HCT116 (cell line): Measurements from ENCODE around the gene PRC1. TPM values are rescaled to one million over a fixed set of nuclear protein-coding genes. Genes with fewer than 3 reads are reported as not detected.

Experiments
- ATAC-seq: fragments of 200-7000 bp; cut with Tn5 transposase; 2 replicates; pipeline ENCODE4 v1.9.1; 2020; ENCODE audit warnings: mild to moderate bottlenecking, moderate library complexity
- BruUV-seq: library from RNA; stranded (reverse); fragments of 400-500 nt; replicated peaks from 2 replicates; lab custom pipeline; 2021; lab: Mats Ljungman, UMichigan
- CTCF ChIA-PET: fragments of 300-600 bp; sonication (Branson Sonifier 250); formaldehyde crosslinking; loops from one replicate; lab custom pipeline; 2021; ENCODE audit warnings: antibody characterized with exemption; lab: Charles Lee
- POLR2A ChIA-PET: fragments of 300-600, 350-600 bp; sonication (Branson Sonifier 250); formaldehyde crosslinking; loops from one replicate; lab custom pipeline; 2021; ENCODE audit warnings: antibody characterized with exemption; lab: Charles Lee
- RAD21 ChIA-PET, 2 experiments: fragments of 300-600 bp; sonication (Branson Sonifier 250); formaldehyde crosslinking; loops; one replicate each; lab custom pipeline; 2023; ENCODE audit warnings: low total read pairs in 2 of 2; ENCODE audit not compliant: uncharacterized antibody in 2 of 2, unreplicated experiment in 2 of 2, low non-redundant PET in 1 of 2; lab: Charles Lee
- DNase-seq: peaks from one replicate; pipeline ENCODE4 v3.0.0-alpha.2; 2010; ENCODE audit warnings: low read depth, low spot score
- H2AFZ ChIP-seq: fragments of 200-600 bp; shearing (Covaris generic), sonication (generic); 2 replicates; pipeline ENCODE4 v1.6.1; 2017; ENCODE audit warnings: low read depth, mixed run types, mixed read lengths, antibody characterized with exemption, low read length; ENCODE audit not compliant: poor library complexity, severe bottlenecking
- H3K27ac ChIP-seq: 2 replicates; pipeline ENCODE4 v1.5.1; 2012; ENCODE audit warnings: low read depth, low read length
- H3K27me3 ChIP-seq: fragments of 200-600 bp; sonication (generic); 2 replicates; pipeline ENCODE4 v1.6.1; 2016; ENCODE audit warnings: mixed run types, low read length, mixed read lengths; ENCODE audit not compliant: insufficient read depth
- H3K36me3 ChIP-seq, 2 experiments: fragments of 200-500 bp in 1 of 2; fragments of 200-600 bp in 1 of 2; sonication (Bioruptor generic) in 1 of 2; sonication (generic) in 1 of 2; 2 replicates each; pipeline versions ENCODE4 v1.5.1 to v1.6.1; 2014 to 2016; ENCODE audit warnings: low read length in 2 of 2, inconsistent platforms in 1 of 2, mixed read lengths in 1 of 2, mixed run types in 1 of 2; ENCODE audit not compliant: insufficient read depth in 2 of 2, control insufficient read depth in 1 of 2
- H3K4me1 ChIP-seq, 2 experiments: fragments of 200-600 bp in 1 of 2; sonication (generic) in 1 of 2; 2 replicates each; pipeline versions ENCODE4 v1.5.1 to v1.6.1; 2012 to 2017; ENCODE audit warnings: low read length in 2 of 2, inconsistent platforms in 1 of 2, mild to moderate bottlenecking in 1 of 2, mixed read lengths in 1 of 2, mixed run types in 1 of 2, moderate library complexity in 1 of 2; ENCODE audit not compliant: insufficient read depth in 2 of 2, control insufficient read depth in 1 of 2
- H3K4me2 ChIP-seq: fragments of 200-600 bp; sonication (generic); 2 replicates; pipeline ENCODE4 v1.6.1; 2017; ENCODE audit warnings: mixed run types, low read length, mixed read lengths
- H3K4me3 ChIP-seq, 2 experiments: fragments of 200-600 bp in 1 of 2; sonication (generic) in 1 of 2; replicated peaks in 1 of 2; 2 replicates each; pipeline ENCODE4 v1.5.1; 2011 to 2016; ENCODE audit warnings: low read length in 2 of 2, control low read depth in 1 of 2, low read depth in 1 of 2, mild to moderate bottlenecking in 1 of 2, mixed read lengths in 1 of 2, mixed run types in 1 of 2
- H3K79me2 ChIP-seq: fragments of 200-600 bp; sonication (generic); 2 replicates; pipeline ENCODE4 v1.6.1; 2017; ENCODE audit warnings: mild to moderate bottlenecking, mixed run types, low read length, moderate library complexity, mixed read lengths; ENCODE audit not compliant: insufficient read depth
- H3K9ac ChIP-seq: fragments of 200-600 bp; sonication (generic); 2 replicates; pipeline ENCODE4 v1.6.1; 2016; ENCODE audit warnings: low read length, mixed read lengths
- H3K9me2 ChIP-seq: fragments of 200-600 bp; sonication (generic), shearing (Covaris generic); 2 replicates; pipeline ENCODE4 v1.6.1; 2017; ENCODE audit warnings: mixed run types, mild to moderate bottlenecking, moderate library complexity; ENCODE audit not compliant: insufficient read depth
- H3K9me3 ChIP-seq, 2 experiments: fragments of 200-500 bp in 1 of 2; fragments of 200-600 bp in 1 of 2; sonication (Bioruptor generic) in 1 of 2; sonication (generic) in 1 of 2; 2 replicates each; pipeline ENCODE4 v1.6.1; 2014 to 2017; ENCODE audit warnings: low read length in 2 of 2, mixed read lengths in 2 of 2, inconsistent platforms in 1 of 2, low read depth in 1 of 2, mild to moderate bottlenecking in 1 of 2, mixed run types in 1 of 2, moderate library complexity in 1 of 2; ENCODE audit not compliant: control insufficient read depth in 1 of 2, insufficient read depth in 1 of 2
- H4K20me1 ChIP-seq: fragments of 200-600 bp; sonication (generic), shearing (Covaris generic); 2 replicates; pipeline ENCODE4 v1.6.1; 2017; ENCODE audit warnings: mixed run types, mild to moderate bottlenecking, moderate library complexity; ENCODE audit not compliant: insufficient read depth
- CBX3 ChIP-seq: IDR thresholded peaks from 2 replicates; pipeline ENCODE4 v1.6.1; 2012; ENCODE audit warnings: low read depth
- CEBPB ChIP-seq: IDR thresholded peaks from 2 replicates; pipeline ENCODE4 v1.6.1; 2012; ENCODE audit warnings: low read depth
- EGR1 ChIP-seq: IDR thresholded peaks from 2 replicates; pipeline ENCODE4 v1.6.1; 2012; ENCODE audit warnings: low read depth
- EZH2 ChIP-seq: fragments of 200-600 bp; sonication (generic); IDR thresholded peaks from 2 replicates; pipeline ENCODE4 v1.6.1; 2017; ENCODE audit warnings: antibody characterized with exemption, mixed run types
- SIN3A ChIP-seq: IDR thresholded peaks from 2 replicates; pipeline ENCODE4 v1.6.1; 2012; ENCODE audit warnings: low read depth
- SP1 ChIP-seq: IDR thresholded peaks from 2 replicates; pipeline ENCODE4 v1.6.1; 2012; ENCODE audit warnings: low read depth
- ZNF274 ChIP-seq: fragments of 200-500 bp; sonication (Bioruptor generic); IDR thresholded peaks from 2 replicates; pipeline ENCODE4 v1.6.1; 2014; ENCODE audit warnings: mild to moderate bottlenecking, low read depth, low read length, inconsistent platforms
- intact Hi-C: fragments of 100-400 bp; cut with micrococcal nuclease; formaldehyde crosslinking; loops from 2 replicates; pipeline ENCODE4 v1.10.0; 2022
- total RNA-seq: library from RNA; stranded (reverse); gene quantifications from one replicate; pipeline ENCODE4 v1.2.1, GENCODE V29; 2021; ENCODE audit not compliant: unreplicated experiment
- TF ChIP-seq, protein P1 (sequence below): IDR thresholded peaks from 2 replicates; pipeline ENCODE4 v1.6.1; 2012; ENCODE audit warnings: low read depth
- TF ChIP-seq, protein P2 (sequence below): IDR thresholded peaks from 2 replicates; pipeline ENCODE4 v1.6.1; 2012

Gene PRC1
- total RNA-seq, 1 experiment from 2014 or later: 186 TPM

DNA sequence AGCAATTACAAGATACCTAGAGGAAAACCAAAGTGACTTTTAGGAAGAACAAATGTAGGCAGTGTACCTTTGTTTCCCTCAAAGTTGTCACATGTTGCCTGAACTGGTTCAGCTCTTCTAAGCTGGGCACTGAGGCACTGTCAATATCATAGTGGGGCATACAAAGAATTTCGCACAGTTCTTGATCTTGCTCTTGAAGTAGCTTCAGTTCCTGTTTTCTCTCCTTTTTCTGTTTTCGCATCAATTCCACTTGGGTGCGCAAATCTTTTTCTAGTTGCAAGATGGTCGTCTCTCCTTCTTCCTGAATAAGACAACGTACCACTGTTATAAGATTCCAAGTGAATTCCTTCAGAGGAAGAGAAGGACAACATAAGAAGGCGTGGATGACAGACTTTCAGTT is 12.7 kb downstream of the PRC1 start:
- H3K27ac ChIP-seq: no peak overlapping the region
- H3K4me2 ChIP-seq: no peak overlapping the region
- no peak overlapping the region for H3K9ac ChIP-seq
- POLR2A ChIA-PET: no interaction called here
- H3K4me3 ChIP-seq: no peak overlapping the region
- intact Hi-C loops: no loop called here
- TF ChIP-seq SIN3A (no peak), CBX3 (no peak), ZNF274 (no peak), EGR1 (no peak), SP1 (no peak), CEBPB (no peak), EZH2 (no peak)
- TF ChIP-seq, protein P1, sequence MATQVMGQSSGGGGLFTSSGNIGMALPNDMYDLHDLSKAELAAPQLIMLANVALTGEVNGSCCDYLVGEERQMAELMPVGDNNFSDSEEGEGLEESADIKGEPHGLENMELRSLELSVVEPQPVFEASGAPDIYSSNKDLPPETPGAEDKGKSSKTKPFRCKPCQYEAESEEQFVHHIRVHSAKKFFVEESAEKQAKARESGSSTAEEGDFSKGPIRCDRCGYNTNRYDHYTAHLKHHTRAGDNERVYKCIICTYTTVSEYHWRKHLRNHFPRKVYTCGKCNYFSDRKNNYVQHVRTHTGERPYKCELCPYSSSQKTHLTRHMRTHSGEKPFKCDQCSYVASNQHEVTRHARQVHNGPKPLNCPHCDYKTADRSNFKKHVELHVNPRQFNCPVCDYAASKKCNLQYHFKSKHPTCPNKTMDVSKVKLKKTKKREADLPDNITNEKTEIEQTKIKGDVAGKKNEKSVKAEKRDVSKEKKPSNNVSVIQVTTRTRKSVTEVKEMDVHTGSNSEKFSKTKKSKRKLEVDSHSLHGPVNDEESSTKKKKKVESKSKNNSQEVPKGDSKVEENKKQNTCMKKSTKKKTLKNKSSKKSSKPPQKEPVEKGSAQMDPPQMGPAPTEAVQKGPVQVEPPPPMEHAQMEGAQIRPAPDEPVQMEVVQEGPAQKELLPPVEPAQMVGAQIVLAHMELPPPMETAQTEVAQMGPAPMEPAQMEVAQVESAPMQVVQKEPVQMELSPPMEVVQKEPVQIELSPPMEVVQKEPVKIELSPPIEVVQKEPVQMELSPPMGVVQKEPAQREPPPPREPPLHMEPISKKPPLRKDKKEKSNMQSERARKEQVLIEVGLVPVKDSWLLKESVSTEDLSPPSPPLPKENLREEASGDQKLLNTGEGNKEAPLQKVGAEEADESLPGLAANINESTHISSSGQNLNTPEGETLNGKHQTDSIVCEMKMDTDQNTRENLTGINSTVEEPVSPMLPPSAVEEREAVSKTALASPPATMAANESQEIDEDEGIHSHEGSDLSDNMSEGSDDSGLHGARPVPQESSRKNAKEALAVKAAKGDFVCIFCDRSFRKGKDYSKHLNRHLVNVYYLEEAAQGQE: no peak
- TF ChIP-seq, protein P2, sequence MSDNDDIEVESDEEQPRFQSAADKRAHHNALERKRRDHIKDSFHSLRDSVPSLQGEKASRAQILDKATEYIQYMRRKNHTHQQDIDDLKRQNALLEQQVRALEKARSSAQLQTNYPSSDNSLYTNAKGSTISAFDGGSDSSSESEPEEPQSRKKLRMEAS: no peak
- no peaks in the 10 kb centered on the region for H3K4me1 ChIP-seq
- H3K79me2 ChIP-seq: peaks cover 72% of the 10 kb centered on the region
- no TSS peak for BruUV-seq
- RAD21 ChIA-PET: no interaction called here
- no peak overlapping the region for H2AFZ ChIP-seq
- DNase-seq: no peak
- no peaks in the 10 kb centered on the region for H3K27me3 ChIP-seq
- H3K36me3 ChIP-seq: peaks cover 51 to 75% of the 10 kb centered on the region in 2 experiments
- no peak for ATAC-seq
- CTCF ChIA-PET: no interaction called here
- H4K20me1 ChIP-seq: no peaks in the 10 kb centered on the region
- H3K9me3 ChIP-seq: no peaks in the 10 kb centered on the region
- no peaks in the 10 kb centered on the region for H3K9me2 ChIP-seq
